ENCODE results near the gene SLC27A2.

The SLC27A2 gene

DNA sequence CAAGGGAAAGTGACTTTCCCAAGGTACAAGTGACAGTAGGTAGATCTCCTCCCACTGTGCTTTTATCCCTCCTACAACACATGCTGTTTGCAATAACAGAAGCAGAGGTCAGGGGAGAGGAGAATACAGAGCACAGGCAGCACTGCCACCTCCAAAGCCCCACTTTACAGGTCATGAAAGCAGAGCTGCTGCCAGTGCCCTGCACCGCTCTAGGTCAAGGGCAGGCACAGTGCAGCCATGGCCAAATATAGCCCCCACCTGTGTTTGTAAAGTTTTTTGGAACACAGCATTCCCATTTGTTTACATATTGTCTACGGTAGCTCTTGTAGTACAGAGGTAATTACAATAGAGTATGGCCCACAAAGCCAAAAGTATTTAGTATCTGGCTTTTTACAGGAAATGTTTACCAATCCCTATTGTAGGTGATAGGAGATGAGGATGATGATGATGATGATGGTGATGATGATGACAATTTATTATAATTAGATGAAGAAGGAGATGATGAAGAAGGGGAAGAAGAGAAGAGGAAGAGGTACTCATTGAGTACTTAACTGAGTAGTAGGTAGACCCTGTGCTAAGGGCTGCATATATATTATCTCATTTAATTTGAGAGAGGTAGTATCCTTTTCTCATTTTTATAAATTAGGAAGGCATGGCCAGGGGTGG lies 63.1 kb downstream of the SLC27A2 start:
- no peak for DNase-seq

DNA sequence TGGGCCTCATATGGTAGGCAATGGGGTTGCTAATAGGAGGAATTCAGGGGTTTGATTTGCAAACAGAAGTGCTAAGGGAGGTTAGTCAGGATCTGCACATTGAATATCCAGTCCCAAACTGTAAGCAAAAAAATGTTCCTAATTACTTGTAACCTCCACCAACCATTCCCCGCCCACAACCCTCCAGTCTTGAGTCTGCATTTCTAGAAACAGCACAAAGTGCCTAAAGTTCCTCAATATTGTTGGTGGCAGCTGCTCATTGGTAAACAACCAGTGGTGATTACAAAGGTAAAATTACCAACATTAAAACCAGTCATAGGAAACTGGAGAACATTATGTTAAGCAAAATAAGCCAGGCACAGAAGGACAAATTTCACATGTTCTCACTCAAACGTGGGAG lies 64.6 kb downstream of the SLC27A2 start:
- DNase-seq: no peak

DNA sequence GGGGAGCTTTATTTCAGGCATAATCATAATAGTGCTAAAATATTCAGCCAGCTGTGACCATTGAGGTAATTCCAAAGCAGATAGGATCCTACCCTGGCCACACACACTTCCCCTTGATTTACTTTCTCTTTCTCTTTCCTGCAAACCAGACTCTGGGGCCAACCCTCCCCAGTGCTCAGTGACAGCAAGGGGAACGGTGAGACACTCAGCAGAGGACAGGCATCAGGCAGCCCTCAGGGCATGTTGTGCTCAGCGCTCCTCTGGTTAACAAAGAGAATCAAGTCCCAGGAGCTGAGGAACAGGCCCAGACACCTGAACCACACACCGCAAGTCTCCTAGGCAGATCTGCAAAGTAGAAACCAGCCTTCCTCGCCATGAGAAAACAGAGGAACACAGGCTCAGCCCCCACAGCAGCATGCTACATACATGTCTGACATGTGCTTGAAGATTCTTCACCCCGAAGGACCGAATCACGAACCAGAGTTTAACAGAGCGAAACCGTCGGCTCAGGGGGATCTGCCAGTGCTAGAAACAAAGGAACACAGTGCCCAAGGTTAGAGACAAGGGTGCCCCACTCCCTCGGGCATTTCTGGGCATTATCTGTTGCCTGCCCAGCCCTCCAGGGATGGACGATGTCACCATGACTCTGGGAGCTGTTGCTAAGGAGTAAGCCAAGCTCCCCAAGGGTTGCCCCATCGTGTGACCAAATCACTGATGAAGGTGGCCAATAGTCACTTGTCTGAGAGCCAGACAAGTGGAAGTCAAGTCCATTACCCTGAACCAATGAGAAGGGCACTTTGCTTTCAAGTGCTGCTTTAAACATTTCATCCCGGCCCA lies 66.0 kb downstream of the SLC27A2 start:
- DNase-seq: no peak

DNA sequence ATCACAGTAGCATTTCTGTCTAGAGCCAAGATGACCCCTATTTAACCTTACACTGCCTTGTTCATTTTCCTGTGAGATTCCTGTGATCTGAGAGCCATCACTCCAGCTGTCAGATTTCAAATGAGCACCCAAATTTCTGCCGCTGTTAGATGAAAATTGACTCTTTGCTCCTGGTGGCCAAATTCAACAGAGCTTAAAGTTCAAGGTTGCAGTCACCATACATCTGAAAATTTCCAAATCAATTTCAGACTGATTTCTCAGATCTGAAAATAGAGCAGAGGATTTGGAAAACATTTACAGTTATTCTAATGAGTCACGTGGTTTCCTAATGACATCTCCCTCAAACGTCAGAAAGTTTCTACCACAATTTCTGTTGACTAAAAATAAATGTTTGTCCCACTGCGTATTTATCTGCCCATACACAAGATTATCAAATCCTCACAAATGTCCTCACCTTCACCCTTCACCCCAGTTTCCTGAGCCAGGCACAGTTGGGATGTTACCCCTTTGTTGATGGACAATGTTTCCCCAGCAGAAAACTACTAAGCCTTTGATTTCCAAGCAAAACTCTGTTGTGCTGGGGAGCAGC lies 67.1 kb downstream of the SLC27A2 start:
- DNase-seq: no peak

DNA sequence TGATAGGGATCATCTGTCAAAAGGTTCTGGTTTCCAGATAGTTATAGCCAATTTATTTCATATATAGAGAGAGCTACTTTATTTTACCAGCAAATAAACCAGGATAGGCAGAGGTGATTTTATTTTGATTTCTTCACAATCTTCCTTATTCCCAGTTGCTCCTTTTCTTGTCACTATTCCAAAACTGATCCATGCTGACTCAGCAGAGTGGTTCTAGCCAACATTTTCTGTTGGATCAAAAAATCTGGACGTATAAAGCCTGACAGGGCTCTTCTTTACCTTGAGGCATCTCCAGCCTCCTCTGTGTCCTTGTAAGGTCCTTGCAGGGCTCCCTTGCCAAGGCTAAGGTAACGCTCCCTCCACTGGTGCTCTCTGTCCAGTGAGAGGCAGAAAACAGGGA lies 67.7 kb downstream of the SLC27A2 start:
- no peak for DNase-seq

DNA sequence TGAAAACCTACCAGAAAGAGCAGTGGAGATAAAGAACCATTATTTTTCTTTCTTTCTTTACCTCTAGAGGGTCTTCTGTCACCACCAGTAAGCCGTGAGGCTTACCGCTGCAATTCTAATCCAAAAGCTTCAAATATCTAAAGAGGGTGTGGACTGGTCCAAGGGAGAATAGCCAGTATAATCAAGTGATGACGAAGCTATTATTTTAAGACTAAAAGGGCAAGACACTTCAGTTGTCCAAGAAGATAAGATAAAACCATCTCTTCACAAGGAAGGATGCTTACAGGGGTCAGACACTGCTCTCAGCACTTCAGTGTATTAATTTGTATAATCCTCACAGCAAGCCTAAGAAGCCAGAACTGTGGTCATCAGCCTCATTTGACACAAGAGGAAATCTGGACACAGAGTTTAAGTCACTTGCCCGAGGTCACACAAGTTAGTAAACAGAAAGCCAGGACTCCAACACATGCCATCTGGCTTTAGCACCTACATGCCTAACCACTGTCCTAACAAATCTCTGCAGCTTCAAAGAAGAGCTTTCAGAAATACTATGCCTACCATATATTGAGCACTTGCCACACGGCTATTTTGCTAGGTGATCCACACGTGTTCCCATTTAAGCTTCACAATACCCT lies 68.9 kb downstream of the SLC27A2 start:
- DNase-seq: no peak

DNA sequence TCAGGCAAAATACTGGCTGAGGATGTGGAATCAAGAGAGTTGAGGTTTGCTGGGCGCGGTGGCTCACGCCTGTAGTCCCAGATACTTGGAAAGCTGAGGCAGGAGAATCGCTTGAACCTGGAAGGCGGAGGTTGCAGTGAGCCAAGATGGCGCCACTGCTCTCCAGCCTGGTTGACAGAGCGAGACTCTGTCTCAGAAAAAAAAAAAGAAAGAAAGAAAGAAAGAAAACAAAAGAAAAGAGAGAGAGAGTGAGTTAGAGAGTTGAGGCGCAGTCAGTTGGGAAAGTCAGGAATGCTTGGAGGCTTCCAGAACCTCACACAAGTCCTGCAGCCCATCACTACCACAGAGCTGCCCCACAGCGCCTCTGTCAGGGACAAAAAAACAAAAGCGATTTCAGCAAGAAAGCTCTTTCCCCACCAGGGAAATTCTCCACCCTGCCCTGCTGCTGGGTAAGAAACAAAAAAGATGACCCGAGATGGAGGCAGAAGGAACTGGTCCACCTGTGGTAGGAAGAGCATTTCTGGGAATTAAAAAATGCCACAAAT lies 69.7 kb downstream of the SLC27A2 start:
- DNase-seq: no peak

DNA sequence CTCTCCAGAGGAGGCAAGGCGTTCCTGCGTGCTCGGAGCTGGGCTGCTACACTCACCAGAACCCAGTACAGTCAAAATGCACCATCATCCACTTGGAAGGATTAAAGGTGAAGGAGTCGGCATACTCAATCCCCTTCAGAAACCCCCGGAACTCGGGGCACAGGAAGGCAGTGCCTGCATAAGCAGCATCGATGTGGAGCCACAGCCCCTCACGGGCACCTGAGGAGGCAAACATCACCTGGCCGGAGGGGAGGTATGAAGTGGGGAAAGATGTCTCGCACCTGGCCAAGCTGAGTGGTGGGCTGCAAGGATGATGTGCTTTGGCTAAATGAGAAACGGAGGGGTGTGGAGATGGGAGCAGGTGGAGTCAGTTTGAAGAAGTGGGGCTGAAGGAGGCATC lies 70.6 kb downstream of the SLC27A2 start:
- no peak for DNase-seq

DNA sequence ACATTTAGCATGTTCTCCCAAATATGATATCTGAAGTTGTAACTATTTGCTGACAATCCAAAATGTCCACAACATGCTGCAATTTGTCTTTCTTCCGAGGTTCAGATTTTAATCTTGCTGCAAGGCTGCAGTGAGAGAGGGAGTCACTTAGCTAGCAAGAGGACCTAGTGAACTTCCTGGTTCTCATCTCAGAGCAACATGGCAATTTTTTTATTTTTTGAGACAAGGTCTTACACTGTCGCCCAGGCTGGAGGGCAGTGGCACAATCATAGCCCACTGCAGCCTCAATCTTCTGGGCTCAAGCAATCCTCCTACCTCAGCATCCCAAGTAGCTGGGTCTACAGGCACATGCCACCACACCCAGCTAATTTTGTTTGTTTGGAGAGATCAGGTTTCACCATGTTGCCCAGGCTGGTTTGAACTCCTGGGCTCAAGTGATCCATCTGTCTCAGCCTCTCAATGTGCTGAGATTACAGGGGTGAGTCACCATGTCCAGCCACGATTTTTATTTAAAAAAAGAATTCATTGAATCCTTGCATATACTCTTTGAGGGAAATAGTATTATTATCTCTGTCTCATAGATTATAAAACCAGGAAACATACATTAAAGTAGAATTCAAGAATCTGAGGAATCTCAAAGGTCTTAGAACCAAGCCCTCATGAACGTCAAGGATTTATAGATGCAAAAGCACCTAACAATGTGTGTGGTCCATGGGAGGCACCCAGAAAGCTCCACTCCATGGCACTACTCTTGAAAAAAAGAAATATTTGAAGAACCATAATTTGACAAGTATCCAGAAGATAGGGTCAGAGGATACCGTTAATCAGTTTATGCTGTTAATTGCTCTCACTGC lies 74.4 kb downstream of the SLC27A2 start:
- no peak for DNase-seq

DNA sequence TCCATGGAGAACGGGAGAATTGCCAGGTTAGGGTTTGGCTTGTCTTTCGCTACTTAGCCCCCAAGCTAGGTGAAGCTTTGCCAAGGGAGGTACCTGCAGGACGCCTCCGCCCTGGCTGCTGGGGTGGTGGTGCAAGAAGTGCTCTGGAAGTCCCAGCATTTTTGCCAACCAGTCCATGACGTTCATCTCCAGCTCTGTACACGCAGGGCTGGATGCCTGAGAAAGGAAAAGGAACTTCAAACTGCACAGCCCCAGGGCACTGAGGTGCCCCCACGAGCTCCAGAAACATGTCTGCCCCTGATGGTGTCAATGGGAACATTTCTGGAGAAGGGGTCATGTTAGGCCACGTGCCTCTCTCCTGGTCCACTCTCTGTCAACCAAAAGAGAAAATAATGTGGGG lies 75.3 kb downstream of the SLC27A2 start:
- no peak for DNase-seq

DNA sequence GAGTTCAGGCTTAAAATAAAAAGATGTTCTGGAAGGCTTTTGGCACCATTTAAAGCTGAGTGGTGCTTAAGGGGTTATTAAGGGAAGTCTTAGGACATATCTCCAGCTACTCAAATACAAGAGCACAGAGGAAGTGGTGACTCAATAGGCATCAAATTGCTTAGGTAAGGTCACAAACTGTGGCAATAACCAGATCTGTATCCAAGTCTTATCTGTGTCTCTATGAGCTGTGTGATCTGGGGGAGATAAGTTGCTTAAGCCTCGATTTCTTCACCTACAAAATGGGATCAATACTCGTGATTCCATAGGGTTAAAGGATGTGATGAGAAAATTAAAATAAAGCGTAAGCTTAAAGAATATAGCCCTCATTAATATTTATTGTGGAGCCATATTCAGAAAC lies 75.9 kb downstream of the SLC27A2 start:
- no peak for DNase-seq

DNA sequence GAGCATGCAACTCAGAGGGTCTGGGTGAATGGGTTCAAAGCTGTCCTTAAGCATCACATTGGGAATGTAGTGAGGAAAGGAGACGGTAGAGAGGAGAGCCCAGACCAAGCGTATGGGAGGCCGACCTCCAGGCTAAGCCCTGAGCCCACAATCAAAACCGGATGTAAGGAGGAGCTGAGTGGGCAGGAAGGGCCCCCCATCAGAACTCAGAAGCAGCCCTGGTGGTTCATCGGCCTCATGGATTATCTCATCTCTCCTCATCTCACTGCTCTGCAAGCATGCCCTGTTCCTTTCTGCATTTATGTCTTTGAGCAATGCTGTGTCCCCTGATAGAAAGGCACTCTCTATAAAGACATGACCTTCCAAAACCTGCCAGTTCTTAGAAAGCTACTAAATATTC lies 77.3 kb downstream of the SLC27A2 start:
- no peak for DNase-seq

DNA sequence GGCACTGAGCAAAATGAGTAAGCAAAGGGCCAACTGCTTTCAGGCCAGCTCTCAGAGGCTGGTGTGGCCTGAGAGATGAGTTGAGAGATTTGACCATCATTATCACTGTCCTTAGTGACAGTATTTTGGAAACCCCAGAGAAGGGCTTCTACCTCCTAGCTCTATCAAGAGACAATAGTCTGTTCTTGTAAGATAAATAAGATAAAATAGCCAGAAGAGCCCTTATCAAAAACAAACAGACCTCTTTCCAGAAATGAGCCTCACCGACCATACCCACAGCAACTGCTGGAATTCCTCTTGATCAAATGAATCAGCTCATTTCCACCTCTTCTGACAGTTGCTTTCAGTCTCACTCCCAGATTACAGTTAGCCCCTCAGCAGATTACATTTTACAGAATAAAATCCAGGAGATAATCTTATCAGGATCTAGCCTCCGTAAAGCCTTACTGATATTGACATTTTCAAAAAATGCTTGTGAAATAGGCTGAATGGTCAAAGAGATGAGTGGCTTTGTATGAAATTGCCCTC lies 79.0 kb downstream of the SLC27A2 start:
- no peak for DNase-seq

DNA sequence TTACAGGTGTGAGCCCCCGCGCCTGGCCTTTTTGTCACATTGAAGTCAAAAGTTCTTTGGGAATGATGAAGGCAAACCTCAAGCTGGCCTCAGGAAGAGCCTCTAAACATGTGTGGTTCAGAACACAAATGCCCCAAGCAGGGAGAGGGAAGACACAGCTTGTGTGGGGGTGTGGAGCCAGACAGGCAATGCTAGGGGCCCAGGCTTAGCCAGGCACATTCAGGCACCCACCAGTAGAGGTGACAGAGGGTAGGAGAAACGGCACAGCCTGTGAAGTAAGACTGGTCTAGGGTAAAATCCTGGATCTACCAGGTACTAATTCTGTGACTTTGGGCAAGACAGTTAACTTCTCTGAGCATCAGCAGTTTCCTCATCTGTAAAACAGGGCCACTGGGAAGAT lies 80.0 kb downstream of the SLC27A2 start:
- DNase-seq: no peak

DNA sequence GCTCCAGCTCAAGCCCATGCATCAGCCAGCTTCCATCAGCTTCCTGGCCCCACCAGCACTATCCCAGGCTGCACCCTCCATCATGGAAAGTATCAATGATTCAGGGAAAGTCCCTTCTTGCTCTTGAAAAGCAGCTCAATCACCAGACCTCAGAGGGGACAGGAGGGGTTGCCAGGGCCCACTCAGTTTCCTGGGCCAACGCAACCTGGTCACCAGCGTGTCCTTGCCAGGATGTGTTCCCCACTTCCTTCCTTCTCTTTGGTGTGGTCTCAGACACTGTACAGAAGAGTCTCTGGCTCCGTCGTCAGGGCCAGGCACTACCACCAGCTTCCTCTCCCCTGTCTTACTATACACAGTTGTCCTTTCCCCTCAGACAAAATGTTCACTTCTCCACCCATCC lies 80.5 kb downstream of the SLC27A2 start:
- DNase-seq: no peak

DNA sequence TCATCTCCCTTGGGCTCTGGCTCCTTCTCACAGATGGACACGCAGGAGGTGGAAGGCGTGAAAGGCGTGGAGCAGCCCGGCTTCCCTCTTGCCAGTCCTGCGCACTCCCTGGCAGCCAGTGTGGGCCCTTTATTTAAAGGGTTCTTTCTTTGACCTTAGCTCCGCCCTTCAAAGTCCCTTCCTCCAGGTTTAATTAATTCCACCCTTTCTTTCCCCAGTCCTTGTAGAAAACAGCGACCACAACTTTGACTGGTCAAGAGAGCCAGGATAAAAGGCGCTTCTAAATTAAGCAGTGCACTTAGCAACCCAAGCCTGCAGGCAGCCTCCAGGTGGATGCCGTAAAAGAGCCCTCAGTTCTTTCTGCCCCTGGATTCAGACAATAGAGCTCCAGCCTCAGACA lies 83.6 kb downstream of the SLC27A2 start, which contains the start of gene HDC:
HDC (minus strand) TSS at position 107 of the 400 bp plus-strand sequence; CDS start at position 4, 103 bp downstream.
- no peak for DNase-seq

DNA sequence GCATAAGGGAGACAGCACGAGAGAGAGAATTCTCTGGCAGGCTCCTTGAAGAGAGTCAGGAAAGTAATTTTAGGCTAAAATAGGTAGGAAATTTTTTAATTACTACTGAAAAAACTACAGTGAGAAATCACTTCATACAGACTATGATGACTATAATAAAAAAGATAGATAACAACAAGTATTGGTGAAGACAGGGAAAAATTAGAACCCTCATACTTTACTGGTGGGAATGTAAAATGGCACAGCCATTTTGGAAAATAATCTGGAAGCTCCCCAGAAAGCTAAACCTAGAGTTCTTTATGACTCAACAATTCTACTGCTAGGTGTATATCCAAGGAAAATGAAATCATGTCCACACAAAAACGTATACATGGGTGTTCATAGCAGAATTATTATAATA lies 85.6 kb downstream of the SLC27A2 start:
- no peak for DNase-seq

DNA sequence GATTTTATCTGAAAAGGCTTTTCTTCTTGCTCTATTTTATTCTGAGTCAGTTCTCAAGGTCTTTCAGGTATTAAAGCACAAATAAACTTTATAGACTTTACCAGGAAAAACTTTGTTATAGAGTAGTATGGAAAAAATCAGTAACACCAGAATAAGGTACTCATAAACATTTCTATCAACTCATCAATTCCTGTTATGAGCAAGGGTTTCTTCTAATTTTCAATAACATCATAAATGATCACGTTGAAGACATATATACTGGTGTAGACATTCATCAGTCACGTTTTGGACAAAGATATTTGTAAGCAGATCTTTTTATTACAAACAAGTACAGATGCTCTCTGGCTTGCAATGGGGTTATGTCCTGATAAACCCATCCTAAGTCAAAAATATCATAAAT lies 93.1 kb downstream of the SLC27A2 start:
- DNase-seq: no peak

DNA sequence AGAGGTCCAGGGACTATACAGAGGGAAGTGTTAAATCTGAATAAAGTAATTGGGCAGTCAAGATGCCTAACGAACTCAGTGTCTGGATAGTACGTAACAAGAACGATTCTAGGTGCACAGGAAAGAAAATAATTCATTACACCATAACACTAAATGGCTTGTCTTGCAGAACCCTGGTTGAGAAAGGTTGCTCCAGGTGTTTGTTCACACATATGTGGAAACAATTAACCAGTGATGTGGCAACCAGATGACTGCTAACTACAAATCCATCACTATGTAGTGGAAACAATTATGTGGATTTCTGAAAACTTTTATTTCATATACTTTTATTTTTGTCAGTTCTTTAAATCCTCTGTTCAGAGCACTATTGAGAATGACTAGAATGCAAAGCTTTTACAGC lies 93.9 kb downstream of the SLC27A2 start:
- no peak for DNase-seq

DNA sequence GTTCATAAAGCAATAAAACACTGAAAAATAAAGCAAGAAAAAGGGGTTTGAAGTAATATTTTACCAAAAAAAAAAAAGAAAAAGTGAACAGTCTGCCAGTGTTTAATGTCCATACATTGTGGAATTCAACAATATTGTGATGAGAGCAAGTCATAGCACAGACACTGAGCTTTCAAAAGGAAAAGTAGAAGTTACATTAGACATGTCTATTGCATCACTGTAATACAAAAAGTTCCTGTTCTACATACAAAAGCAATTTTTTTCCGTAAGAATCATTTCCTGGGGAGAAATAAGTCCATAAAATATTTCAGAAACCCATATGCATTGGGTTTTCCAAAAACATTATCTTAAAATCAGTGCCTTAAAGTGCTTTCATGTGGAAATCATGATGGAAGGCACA lies 95.4 kb downstream of the SLC27A2 start:
- DNase-seq: no peak

DNA sequence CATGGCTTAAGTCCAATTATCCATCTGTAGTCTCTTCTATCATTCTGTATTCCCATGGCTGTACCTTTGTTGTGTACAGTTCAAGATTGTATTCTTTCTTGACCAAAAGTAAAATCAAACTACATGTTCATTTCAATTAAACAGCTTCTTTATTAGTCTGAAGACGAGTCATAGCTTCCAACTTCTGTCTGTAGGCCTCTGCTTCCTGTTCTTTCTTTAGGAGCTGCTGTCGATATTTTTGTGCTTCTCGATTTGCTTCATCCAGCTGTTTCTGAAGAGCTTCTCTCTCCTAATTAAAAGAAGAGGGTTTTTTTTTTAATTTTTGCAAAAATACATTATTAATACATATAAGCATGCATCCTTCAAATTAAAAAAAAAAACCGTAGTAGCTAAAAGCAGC lies 96.5 kb downstream of the SLC27A2 start:
- no peak for DNase-seq

DNA sequence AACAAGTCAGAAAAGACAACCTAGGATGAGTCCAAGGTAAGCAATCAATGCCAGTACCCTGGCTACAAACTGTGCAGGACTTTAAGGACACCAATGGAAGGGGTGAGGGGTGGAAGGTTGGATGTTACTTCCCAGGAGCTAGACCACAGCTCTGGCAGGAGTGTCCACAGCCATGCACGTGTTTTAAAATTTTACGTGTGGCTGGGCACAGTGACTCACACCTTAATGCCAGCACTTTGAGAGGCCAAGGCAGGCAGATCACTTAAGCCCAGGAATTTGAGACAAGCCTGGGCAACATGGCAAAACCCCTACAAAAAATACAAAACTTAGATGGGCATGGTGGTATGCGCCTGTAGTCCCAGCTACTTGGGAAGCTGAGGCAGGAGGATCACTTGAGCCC lies 98.3 kb downstream of the SLC27A2 start:
- DNase-seq: no peak
